ENCODE results near the gene ATP1A1.

DNA sequence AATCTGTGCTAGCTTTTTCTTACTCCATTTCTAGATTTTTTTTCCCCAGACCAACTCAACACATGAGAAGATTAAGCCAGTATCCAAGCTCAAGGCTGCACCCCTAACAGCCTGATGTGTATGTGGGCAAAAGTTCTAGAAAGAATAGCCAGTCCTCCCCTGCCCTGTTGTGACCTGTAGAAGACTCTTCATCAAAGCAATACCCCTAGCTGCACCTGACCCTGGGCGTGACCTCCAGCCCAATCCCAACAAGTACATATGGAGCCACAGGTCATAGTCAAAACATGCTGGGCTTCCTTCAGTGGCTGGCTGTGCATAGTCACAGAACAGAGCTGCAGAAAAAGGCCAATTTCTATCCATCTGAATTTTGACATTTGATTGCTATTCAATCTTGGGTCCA is 72.5 kb downstream of the ATP1A1 start:
- TF ChIP-seq RCOR1 (IDR thresholded peaks at IDR 0.05; ENCODE audit: borderline replicate concordance in 1 of 2, low read depth in 2 of 2, low read length in 2 of 2) (no peak), SNRNP70 (optimal IDR thresholded peaks at IDR 0.05; ENCODE audit: low read depth, low read length) (no peak), PHTF2 (CRISPR knock-in tag; IDR thresholded peaks at IDR 0.05) (no peak), POLR2A (conservative IDR thresholded peaks at IDR 0.05) (no peak), LCOR (CRISPR knock-in tag; IDR thresholded peaks at IDR 0.05) (no peak), FOSL1 (tag; conservative IDR thresholded peaks at IDR 0.05) (no peak), POLR2AphosphoS5 (IDR thresholded peaks at IDR 0.05; ENCODE audit: control insufficient read depth, insufficient read depth, low read depth, low read length) (no peak), ZC3H4 (CRISPR knock-in tag; IDR thresholded peaks at IDR 0.05; ENCODE audit: borderline replicate concordance) (no peak)
- TF ChIP-seq, protein P1, sequence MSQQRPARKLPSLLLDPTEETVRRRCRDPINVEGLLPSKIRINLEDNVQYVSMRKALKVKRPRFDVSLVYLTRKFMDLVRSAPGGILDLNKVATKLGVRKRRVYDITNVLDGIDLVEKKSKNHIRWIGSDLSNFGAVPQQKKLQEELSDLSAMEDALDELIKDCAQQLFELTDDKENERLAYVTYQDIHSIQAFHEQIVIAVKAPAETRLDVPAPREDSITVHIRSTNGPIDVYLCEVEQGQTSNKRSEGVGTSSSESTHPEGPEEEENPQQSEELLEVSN (IDR thresholded peaks at IDR 0.05; ENCODE audit: borderline replicate concordance in 1 of 2, extremely low read depth in 1 of 2, insufficient read depth in 1 of 2, insufficient read length in 1 of 2, low read depth in 1 of 2, low read length in 1 of 2, poor library complexity in 1 of 2, severe bottlenecking in 1 of 2) = no peak
- TF ChIP-seq, protein P2, sequence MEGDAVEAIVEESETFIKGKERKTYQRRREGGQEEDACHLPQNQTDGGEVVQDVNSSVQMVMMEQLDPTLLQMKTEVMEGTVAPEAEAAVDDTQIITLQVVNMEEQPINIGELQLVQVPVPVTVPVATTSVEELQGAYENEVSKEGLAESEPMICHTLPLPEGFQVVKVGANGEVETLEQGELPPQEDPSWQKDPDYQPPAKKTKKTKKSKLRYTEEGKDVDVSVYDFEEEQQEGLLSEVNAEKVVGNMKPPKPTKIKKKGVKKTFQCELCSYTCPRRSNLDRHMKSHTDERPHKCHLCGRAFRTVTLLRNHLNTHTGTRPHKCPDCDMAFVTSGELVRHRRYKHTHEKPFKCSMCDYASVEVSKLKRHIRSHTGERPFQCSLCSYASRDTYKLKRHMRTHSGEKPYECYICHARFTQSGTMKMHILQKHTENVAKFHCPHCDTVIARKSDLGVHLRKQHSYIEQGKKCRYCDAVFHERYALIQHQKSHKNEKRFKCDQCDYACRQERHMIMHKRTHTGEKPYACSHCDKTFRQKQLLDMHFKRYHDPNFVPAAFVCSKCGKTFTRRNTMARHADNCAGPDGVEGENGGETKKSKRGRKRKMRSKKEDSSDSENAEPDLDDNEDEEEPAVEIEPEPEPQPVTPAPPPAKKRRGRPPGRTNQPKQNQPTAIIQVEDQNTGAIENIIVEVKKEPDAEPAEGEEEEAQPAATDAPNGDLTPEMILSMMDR (IDR thresholded peaks at IDR 0.05 in 2 of 3, conservative IDR thresholded peaks at IDR 0.05 in 1 of 3; ENCODE audit: insufficient read depth in 2 of 3, low read depth in 1 of 3, low read length in 3 of 3) = no peak
